Colonic mucosa (tissue), 4 donors: Measurements from ENCODE around the gene TCP1. TPM values are rescaled to one million over a fixed set of nuclear protein-coding genes. Genes with fewer than 3 reads are reported as not detected.

ENCODE experiments used
- DNase-seq: peaks from one replicate; pipeline ENCODE4 v3.0.0-alpha.2; 2020
- H3K27ac ChIP-seq: fragments of 200-600 bp; one replicate; pipeline ENCODE4 v1.8.0; 2021
- H3K27me3 ChIP-seq: fragments of 200-600 bp; one replicate; pipeline ENCODE4 v1.8.0; 2021
- H3K36me3 ChIP-seq: fragments of 200-600 bp; one replicate; pipeline ENCODE4 v1.8.0; 2021
- H3K4me1 ChIP-seq: fragments of 200-600 bp; one replicate; pipeline ENCODE4 v1.8.0; 2021; ENCODE audit warnings: mild to moderate bottlenecking
- H3K4me3 ChIP-seq: fragments of 200-600 bp; one replicate; pipeline ENCODE4 v1.8.0; 2021
- H3K9ac ChIP-seq, 2 donors: one replicate each; pipeline ENCODE4 v1.7.0; 2013; ENCODE audit warnings: control low read depth in 2 of 2, low read depth in 2 of 2, low read length in 2 of 2
- H3K9me3 ChIP-seq: fragments of 200-600 bp; one replicate; pipeline ENCODE4 v1.8.0; 2021
- CTCF ChIP-seq: fragments of 200-600 bp; IDR thresholded peaks from one replicate; pipeline ENCODE4 v1.8.0; 2022; ENCODE audit warnings: antibody characterized with exemption, mild to moderate bottlenecking
- intact Hi-C: fragments of 100-400 bp; cut with DNase I; formaldehyde crosslinking; loops from one replicate; pipeline ENCODE4 v1.14.1; 2022
- total RNA-seq, 2 donors: library from RNA; stranded (reverse); fragmentation: NEBNext Ultra II Directional in 1 of 2; extraction: Animal tissue kit (Norgen Biotek cat#: 25700) in 1 of 2; gene quantifications; one replicate each; pipeline ENCODE4 v1.2.1, GENCODE V29; 2021
- donor health status: healthy.
- donor health status: DM: no; HTN: no; CAD: no.
- donor health status: DM: no; HTN: no; CAD: no.

The TCP1 gene
- total RNA-seq, 2 donors from 2014 or later, result 163 to 294 TPM

- no peaks in the 10 kb centered on the region for H3K4me1 ChIP-seq
- no peak overlapping the region for H3K9ac ChIP-seq
- DNase-seq, result no peak
- no peak overlapping the region for H3K27ac ChIP-seq
- no peaks in the 10 kb centered on the region for H3K27me3 ChIP-seq
- H3K4me3 ChIP-seq, result no peak overlapping the region
- intact Hi-C loops, result no loop called here
- H3K36me3 ChIP-seq, result no peaks in the 10 kb centered on the region
- TF ChIP-seq CTCF, result no peak
- H3K9me3 ChIP-seq, result no peaks in the 10 kb centered on the region
Measured at GRCh38 chr6:159833556-159833955, 44.2 kb upstream of the TCP1 start.

- H3K27me3 ChIP-seq, result no peaks in the 10 kb centered on the region
- DNase-seq, result no peak
- H3K4me3 ChIP-seq, result no peak overlapping the region
- H3K27ac ChIP-seq, result no peak overlapping the region
- H3K9ac ChIP-seq, result no peak overlapping the region
- no peaks in the 10 kb centered on the region for H3K36me3 ChIP-seq
- intact Hi-C loops, result no loop called here
- TF ChIP-seq CTCF, result no peak
- H3K4me1 ChIP-seq, result no peaks in the 10 kb centered on the region
- H3K9me3 ChIP-seq, result no peaks in the 10 kb centered on the region
Measured at GRCh38 chr6:159832946-159833345, 43.5 kb upstream of the TCP1 start.

GRCh38 chr6:159831373-159831679 lies 41.9 kb upstream of the TCP1 start:
- intact Hi-C loops, result no loop called here
- no peaks in the 10 kb centered on the region for H3K27me3 ChIP-seq
- no peak for TF ChIP-seq CTCF
- H3K36me3 ChIP-seq, result no peaks in the 10 kb centered on the region
- no peak overlapping the region for H3K27ac ChIP-seq
- no peaks in the 10 kb centered on the region for H3K9me3 ChIP-seq
- H3K9ac ChIP-seq, result no peak overlapping the region
- DNase-seq, result no peak
- no peak overlapping the region for H3K4me3 ChIP-seq
- H3K4me1 ChIP-seq, result no peaks in the 10 kb centered on the region

DNA sequence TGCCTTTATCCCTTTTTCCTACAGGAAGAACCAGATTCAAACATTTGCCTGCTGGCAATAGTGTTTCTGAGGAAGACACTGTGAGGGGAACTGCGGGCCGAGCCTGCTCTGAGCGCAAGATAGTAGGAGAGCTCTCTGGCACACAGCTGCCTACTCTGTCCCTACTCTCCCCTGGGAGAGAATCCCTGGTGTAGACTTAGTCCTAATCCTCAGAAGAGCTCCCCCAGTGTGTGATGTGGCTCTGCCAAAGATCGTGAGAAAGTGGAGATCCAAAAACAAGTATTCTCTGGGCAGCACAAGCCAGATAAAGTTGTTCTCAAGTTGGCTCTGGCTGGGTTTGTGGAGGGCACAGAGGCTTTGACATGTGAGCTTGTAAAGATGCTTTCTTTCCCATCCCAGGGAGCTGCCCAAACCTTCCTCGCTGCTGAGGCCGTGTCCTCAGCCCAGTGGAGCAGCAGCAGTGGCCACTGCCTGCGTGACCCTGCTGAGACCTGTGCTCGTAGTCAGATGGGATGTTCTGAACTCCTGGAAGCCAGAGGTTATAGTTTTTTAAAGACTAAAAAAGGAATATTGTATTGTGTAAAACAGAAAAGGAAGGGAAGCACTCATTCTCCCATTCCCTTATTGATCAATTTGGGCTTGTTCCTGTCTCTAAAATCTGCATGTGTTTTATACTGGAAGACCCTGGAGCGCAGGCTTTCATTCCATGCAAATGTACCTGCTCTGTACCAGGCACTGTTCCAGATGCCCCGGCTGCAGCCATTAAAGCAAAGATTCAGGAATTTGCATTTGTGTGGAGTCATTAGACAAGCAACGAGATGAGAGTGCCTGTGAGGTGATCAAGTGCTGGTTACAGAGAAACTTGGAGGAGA lies 41.3 kb upstream of the TCP1 start:
- H3K27ac ChIP-seq, result no peak overlapping the region
- no peak overlapping the region for H3K4me3 ChIP-seq
- no peak overlapping the region for H3K9ac ChIP-seq
- H3K9me3 ChIP-seq, result no peaks in the 10 kb centered on the region
- intact Hi-C loops, result no loop called here
- TF ChIP-seq CTCF, result no peak
- no peaks in the 10 kb centered on the region for H3K36me3 ChIP-seq
- DNase-seq, result no peak
- no peaks in the 10 kb centered on the region for H3K4me1 ChIP-seq
- H3K27me3 ChIP-seq, result no peaks in the 10 kb centered on the region

DNA sequence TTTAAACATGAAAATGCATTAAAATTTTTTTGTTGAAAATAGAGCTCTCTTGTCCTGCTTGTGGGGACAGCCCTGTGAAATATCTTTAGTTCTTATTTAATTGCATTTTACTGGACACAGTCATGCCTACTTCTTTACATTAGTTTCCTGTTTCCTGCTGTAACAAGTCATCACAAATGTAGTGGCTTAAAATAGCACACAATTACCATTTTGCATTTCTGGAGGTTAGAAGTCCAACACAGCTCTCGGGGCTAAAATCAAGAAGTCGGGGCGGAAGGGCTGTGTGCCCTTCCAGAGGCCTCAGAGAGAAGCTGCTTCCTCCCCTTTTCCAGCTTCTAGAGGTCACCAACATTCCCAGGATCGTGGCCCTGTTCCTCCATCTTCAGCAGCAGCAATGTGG lies 40.1 kb upstream of the TCP1 start:
- H3K4me1 ChIP-seq, result no peaks in the 10 kb centered on the region
- intact Hi-C loops, result no loop called here
- no peak overlapping the region for H3K9ac ChIP-seq
- no peak overlapping the region for H3K27ac ChIP-seq
- H3K36me3 ChIP-seq, result no peaks in the 10 kb centered on the region
- H3K9me3 ChIP-seq, result no peaks in the 10 kb centered on the region
- H3K4me3 ChIP-seq, result no peak overlapping the region
- DNase-seq, result no peak
- no peak for TF ChIP-seq CTCF
- no peaks in the 10 kb centered on the region for H3K27me3 ChIP-seq
